HG03045 (cell line): ENCODE measurements around the gene PBX3.

Experiments used
- ATAC-seq: cut with Tn5 transposase; IDR thresholded peaks from one replicate; pipeline ENCODE4 v1.9.1; 2021; ENCODE audit warnings: mild to moderate bottlenecking, moderate library complexity; ENCODE audit not compliant: unreplicated experiment

The PBX3 gene

DNA sequence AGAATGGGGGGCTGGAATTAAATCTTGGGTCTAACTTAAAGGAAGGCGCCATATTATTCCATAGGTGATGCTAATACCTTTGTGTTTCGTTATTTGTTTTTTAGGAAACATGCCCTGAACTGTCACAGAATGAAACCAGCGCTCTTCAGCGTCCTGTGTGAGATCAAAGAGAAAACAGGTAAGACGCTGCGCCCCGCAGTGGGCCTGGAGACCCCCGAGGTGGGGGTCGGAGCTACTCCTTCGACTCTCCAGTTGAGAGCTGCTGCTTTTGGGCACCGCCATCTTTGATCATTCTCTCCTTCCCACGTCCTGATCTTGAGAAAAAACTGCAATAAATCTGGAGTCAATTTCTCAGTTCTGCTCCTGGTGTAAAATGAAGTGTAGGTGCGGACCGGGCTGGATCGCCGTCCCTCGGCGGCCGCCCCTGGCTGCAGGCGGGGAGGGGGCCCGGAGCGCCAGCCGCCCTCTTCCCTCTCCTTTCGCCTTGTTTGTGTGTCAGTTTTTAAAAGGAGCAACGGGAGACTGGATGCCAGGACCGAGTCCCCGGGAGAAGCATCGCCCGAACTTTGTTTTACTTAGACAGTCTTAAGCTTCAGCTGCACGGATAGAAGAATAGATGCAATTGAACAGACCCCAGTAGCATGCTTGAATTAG lies 1.4 kb downstream of the PBX3 start:
- no peak for ATAC-seq

DNA sequence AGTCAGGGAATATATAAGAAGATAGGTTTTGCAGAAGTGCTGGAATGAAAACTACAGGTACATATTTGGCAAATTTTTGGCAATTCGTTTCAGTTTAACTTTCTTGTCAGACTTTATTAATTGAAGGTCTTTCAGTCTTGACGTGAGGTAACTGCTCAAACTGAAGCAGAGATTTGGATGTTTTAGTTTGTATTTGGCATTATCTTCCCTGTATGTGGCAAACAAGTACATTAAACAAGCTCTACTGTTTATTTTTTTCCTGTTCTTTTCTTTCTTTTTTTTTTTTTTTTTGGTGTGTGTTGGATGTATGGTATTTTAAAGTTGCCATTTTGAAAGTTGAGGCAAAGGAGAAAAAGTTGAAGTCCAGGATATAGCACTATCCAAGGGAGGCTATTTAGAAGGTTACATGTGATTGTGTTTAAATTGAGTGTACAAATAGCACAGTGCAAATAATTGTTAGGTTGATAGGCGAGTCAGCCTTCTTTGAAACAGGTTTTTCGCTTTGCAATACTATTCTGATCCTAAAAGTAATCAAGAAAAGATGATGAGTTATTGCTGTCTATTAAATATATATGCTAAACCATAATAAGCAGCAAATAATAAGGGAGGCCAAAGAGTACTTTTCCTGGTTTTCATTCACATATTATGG lies 2.2 kb downstream of the PBX3 start:
- no peak for ATAC-seq

DNA sequence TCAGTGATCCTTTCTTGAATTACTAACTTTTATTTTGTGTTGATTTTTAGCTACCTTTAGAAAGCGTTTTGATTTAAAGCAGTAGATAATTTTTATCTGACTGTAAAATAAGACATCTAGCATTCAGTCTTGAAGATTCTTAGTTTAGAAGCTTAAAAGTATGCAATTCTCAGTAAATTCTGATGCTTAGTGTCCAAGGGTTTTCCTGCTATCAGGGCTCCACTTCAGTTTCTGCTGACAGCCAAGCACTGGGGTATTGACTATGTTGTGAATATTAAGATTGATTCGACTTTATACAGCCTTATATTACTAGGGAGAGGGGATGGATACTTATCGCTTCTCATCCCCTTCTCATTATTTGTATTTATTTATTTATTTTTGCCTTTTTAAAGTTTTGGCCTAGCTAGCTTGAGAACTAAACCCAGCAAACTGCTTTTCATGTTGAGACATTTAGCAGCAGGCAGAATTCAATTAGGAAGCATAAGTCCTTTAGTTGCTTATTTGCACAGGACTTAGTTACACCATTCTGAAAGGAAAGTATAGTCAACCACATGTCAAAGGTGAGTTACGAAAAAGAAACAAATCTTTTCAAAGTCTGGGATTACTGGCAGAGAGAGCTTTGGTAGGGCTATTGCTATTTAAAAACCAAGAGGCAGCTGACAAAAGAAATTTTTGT lies 2.9 kb downstream of the PBX3 start:
- ATAC-seq: no peak

DNA sequence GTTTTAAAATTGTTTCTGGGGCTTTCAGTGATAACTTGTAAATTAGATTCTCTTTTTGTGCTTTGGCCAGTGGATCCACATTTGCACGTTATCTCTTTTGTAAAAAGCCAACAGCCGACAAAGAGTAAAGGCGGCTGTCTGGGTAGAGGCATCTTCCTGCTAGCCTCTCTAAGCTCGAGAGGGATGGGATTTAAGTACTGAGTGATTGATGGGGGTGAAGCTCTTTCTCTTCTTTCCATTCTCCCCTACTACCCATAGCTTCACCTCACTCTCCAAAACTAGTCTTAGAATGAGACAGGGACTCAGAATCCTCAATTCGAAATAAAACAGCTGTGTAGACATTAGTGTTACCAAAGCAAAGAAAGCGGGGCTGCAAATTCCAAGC lies 3.4 kb downstream of the PBX3 start:
- ATAC-seq: no peak

DNA sequence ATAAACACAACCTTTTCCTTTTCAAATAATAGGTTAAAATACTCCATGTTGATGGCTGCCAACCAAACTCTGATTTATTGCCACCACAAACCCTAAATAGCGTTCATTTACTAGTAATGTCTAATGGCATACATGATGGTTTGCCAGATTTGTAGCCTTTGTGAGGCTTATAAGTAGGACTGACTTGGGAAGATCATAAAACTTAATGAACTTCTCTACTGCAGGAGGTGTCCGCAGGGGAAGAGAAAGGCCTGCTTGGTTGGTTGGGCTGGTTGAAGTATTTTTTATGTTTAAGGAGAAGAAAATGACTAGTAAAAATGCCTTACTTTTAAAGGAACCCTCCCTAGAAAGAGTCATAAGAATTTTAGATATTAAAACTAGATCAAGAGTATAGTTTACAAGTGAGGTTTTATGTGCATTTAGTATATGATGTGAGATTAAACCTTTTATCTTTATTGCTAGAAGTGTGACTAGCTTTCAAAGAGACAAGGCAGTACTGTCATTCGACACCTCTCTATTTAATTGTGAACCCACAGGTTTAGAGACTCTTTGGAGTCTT lies 5.0 kb downstream of the PBX3 start:
- no peak for ATAC-seq

DNA sequence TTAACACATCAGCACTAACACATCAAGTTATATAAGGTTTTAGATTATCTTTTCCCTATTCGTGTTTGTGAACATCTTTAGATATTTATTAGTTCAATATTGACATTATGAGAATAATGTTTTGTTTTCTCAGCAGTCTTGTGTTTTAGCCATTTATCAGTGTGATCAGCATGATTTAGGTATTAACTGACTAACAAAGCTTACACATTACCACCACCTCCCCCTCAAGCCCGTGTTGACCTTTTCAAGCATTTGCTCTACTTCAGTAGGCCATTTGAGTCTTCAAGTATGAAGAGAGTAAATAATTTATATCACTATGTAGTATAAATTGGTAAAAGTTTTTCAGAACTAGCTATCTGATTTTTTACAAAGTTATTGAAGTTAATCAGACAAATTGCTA lies 6.9 kb downstream of the PBX3 start:
- no peak for ATAC-seq

DNA sequence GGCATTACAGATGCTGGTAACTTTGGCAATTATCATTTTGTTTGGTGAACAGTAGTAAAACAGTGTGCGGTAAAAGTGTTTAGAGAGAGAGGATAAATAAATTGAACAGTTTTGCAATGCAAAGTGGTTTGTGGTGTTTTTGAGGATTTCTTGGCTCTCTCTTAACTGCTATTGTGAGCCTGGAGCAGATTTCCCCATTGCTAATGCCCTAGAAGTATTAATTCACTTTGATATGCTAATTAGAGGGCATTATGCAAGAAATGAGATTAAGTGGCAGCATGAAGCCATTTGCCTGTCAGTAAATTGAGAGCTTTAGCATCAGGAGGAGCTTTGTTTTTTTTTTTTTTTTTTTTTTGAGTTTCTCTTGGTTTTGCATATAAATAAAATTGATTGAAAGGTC lies 8.2 kb downstream of the PBX3 start:
- ATAC-seq: no peak

DNA sequence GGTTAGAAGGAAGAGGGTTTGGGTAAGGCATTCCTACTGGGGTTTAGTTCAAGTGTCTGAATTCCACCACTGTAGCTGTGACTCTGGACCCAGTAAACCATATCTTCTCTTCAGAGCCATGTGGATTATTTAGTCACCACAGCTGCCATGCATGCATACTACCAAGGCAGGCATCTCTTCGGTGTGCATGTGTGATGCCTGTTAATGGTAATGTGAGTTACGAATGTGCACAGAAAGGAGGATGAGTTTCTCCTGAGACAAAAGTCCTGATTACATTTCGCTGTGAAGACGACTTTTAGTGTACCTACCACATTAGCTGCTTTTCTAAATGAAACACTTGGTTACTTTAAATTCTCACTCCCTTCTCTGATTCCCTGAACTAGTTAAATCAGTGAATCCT lies 9.3 kb downstream of the PBX3 start:
- ATAC-seq: no peak

DNA sequence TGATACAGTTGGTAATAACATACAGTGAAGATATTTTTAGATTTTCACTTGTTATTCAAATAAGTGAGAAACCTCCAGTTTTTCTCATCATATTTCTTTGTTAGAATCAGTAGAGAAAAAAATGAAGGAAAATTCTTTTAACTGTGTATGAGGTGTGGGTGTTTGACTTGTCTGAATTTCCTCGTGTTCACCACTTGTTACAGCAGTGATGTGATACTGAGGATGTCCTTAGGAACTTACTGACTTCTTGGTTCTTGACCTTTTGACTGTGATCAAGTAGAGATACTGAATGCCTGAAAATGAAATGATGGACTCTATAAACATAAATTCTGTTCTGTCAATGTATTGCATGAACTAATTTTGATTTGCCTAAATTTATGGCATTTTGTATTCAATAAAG lies 10.7 kb downstream of the PBX3 start:
- no peak for ATAC-seq

DNA sequence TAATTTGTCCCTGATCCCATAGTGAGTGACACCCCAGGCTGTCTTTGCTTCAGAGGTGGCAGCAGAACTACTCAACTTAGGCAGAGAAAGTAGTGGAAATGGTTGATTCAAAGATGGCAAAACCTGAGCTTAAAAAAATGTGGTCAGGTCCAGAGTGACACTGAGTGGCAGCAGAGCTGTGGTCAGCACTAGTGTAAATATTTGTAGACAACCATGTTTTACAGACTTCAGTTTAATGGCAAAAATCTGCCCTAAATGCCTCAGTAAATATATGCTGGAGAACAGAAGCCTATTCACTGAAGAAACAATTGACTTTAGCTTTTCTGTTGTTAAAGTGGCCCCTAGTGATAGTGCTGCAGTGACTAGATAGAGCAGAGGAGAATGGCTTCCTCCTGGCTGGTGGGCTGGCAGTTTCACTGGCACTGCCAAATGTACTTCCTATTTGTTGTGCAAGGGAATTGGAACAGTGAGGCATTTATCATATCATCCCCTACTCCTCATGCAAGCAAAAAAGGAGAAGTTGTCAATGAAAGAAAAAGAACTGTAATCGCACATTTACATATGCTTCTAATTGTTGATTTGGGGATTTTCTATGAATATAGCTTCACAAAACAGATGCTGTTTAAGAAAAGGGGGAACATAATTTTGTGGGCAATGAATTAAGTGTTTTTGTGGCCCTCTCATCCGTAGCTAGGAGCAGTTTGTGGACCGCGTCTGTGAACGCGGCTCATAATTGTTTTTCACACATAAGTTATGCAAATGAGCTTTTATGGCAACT lies 12.0 kb downstream of the PBX3 start:
- ATAC-seq: no peak

DNA sequence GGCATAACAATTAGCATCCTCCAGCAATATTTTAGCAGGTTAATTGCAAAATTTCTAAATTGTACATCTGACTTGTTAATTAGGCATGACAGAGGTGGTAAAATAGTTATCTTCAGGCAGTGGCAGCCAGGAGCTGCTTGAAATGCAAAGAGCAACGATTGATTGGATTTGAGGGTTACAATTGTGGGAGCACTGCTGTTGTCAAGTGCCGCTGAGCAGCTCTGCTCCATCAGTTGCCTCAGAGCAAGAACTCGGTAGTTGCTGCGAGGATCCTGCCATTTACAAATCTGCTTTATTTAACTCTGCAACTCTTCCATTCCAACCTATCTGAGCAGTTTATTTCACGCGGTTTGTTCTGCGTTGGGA lies 12.6 kb downstream of the PBX3 start:
- ATAC-seq: no peak

DNA sequence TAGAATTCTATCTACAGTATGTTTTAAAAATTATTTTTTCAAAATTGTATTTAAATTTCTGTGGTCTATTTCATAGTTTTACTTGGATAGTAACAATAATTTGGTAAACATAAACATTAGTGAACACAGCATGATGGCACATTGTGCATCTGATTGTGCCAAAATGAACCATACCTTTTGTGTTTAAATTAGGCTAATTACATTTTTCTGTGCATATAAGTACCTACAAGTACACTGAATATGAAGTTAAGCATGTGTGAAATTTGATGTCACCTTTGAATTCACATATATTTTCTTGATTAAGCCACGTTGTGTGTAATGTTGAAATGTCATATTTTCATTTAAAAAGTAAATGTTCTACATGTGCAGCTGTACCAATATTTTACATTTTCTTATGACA lies 13.4 kb downstream of the PBX3 start:
- ATAC-seq: no peak

DNA sequence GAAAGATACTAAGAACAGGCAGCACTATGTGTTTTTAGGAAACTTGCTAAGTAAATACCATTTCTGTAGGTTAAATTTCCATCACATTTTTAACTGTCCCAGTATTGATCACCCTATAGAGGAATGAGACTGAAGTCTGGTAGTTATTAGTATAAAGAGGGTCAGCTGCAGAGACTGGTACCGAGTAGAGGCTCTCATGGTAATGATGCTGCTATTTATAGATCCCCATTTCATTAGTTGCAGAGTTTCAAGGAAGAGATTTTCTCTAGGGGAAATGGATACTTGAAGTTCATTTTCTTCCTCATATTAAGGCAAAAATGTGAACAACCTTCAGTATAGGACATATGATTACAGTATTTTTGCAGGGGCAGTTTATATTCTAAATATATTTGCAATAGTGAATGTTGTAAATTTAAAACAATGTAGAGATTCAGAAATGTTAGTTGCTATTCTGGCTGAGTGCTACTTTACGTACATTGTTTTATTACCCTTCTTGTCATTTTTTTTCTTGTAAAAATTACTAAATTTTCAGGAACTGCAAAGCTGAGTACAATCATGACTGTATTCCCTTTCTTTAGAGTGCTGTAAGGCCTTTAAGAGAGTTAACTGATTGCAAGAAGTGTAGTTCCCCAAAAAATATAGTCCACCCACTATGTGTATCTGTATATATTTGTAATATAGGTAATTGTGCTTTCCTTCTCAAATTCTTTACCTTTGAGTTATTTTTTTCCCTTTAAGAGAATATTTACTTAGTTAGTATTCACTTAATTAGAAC lies 14.7 kb downstream of the PBX3 start:
- no peak for ATAC-seq

DNA sequence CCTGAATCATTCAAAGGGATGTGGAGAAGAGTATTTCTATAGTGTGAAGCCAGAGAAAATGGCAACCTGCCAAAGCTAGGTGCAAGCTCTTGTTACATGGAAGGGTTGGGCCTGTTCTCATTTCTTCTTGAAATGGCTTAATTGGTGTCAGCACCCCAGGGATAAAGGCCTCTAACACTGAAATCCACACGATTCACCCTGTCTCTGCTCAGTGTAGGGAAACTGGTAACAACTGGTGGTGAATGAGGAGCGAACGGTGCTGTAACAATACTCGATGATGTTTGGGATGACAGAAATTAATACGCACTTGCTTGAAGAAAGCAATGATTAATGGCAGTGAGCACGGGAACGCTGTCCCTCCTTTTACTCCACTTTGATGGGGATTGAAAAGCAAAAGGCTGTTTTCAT lies 16.2 kb downstream of the PBX3 start:
- ATAC-seq: no peak

DNA sequence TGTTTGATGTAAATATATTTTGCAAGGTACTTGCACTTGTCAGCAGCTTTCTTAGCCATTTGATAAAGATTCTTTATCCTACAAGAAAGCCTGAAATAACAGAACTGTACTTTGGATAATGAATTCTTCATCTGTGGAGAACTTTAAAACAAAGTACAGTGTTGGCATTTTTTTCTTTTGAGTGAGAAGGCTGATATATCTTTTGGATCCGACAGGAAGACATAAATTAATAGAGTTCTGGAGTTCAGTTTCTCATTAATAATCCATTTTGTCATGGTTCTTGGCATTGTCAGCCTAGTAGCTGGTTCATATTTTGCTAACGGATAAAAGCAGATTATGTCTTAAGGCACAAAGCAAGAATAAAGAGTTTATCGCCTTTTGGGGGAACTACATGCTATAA lies 17.0 kb downstream of the PBX3 start:
- no peak for ATAC-seq

DNA sequence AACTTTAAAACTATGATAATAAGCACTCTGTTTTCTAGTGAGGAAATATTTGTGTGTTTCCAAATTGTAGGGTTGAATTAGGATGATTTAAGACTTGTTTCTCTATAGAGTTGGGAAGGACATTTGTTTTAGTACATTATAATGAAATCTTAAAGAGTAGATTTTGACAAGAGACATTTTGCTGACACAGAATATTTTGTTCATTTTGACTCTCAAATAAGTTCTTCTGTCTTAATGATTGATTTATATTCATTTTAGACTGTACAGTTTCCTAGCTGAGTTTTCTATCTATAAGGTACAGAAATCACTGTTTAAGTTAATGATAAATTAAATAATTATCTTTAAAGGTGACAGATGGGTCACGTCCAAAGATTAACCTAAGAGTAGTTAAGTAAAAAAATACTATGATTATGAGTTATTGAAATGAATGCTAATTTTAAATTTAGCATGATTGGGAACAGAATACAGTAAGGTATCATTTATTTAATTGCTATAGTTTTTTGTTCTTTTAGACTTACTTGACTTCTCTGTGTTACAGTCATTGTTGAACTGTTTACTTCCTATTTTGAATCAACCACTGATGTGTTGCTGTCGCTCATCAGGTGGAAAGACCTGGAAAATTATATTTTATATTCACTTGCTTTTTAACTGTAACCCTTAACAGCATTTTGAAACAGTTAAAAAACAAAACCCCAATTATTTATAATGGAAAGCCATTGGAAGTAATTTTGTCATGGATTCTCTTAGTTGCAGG lies 19.5 kb downstream of the PBX3 start:
- no peak for ATAC-seq

DNA sequence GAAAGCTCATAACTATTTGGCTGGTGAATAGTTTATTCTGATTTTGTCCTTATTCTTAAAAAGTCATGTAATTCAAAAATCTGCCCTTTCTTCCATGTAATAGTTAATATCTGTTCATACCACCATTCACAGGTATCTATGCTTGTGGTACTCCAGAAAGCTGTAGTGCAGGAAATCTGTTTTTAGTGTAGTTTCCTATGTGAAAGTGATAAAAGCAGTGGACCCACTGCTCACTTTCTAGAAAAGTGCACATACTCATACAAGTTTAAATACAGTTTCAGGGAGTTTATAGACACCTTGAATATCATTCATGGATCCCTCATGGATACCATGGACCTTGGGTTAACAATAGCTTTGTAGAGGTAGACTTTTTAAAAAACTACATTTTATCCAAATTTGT lies 20.2 kb downstream of the PBX3 start:
- ATAC-seq: no peak

DNA sequence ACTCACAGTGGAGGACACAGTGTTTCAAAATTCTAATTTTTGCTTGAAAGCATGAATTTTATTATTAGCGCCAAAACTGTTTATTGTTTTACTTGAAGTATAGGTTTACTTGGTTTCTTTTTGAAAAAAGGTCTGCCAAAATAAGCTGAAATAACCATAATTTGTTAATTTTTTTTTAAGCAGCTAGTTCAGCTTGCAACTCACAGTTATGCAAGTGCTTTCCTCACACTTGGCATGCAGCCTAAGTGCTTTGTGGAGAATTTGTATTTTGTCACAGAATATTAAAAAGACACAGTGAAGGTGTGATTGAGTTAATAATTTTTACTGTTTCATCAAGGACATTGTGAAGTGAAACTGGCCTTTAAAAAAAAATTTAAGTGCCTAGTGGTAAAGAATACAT lies 21.6 kb downstream of the PBX3 start:
- ATAC-seq: no peak

DNA sequence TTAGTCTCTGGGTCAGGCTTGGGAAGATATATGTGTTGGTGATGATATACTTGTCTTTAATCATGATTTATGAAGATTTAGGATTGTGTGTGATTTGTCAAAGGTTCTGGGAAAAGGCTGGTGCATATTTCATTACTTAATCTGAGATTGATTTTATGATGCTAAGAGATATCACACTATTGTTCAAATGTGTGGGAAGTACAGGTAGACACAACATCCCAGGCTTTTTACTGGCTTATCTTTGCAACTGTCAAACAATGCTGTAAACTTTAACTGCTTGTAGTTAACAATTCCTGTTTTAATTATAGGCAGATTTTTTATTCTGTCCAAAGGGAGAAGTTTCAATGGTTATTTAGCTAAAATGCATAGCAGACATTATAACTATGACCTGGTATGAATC lies 23.9 kb downstream of the PBX3 start:
- no peak for ATAC-seq

DNA sequence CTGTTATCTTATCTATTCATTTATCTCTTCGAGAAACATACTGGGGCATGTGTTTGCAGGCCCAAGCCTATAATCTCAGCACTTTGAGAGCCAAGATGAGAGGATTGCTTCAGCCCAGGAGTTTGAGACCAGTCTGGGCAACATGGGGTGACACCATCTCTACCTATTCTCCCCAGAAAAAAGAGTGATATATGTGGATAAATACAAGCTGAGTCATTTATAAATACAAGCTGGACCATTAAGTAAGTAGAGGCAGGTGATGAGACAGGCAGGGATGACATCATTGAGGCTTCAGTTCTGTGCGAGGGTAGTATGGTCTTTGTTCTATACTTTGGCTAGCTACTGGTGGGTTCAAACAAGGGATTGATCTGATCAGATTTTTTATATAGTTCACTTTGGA lies 25.6 kb downstream of the PBX3 start:
- no peak for ATAC-seq
